Cardiac septum (tissue), 1 donor: ENCODE results near the gene RAB24. TPM values are rescaled to one million over a fixed set of nuclear protein-coding genes. Genes with fewer than 3 reads are reported as not detected.
"Not testable (repeated sequence)": the region's sequence is repeated elsewhere in the genome, so short reads cannot be mapped to it uniquely, and the experiment has no call there.

Experiments used
- DNase-seq: peaks from one replicate; pipeline ENCODE4 v3.0.0-alpha.2; 2020; ENCODE audit warnings: low spot score
- intact Hi-C: fragments of 100-400 bp; cut with DNase I; formaldehyde crosslinking; loops from one replicate; pipeline ENCODE4 v1.14.0; 2022
- long read RNA-seq: library from polyadenylated mRNA; unstranded; transcript quantifications from one replicate; pipeline ENCODE4 v2.0.0, GENCODE V29; 2021
- total RNA-seq: library from RNA; stranded (reverse); fragmentation: NEBNext Ultra II Directional; extraction: Animal tissue kit (Norgen Biotek cat#: 25700); gene quantifications from one replicate; pipeline ENCODE4 v1.2.1, GENCODE V29; 2021
- donor health status: DM: no; HTN: no; CAD: no.

Gene RAB24
- 19.0 TPM for total RNA-seq
- long read RNA-seq, transcript RAB24-201 (8 exons, 1,311 nt): major isoform, 14 of 26 reads
- long read RNA-seq, partial matches to known transcripts: 1 of 26 reads
- long read RNA-seq, other reads (novel, unspliced or antisense): 4 of 26 reads

DNA sequence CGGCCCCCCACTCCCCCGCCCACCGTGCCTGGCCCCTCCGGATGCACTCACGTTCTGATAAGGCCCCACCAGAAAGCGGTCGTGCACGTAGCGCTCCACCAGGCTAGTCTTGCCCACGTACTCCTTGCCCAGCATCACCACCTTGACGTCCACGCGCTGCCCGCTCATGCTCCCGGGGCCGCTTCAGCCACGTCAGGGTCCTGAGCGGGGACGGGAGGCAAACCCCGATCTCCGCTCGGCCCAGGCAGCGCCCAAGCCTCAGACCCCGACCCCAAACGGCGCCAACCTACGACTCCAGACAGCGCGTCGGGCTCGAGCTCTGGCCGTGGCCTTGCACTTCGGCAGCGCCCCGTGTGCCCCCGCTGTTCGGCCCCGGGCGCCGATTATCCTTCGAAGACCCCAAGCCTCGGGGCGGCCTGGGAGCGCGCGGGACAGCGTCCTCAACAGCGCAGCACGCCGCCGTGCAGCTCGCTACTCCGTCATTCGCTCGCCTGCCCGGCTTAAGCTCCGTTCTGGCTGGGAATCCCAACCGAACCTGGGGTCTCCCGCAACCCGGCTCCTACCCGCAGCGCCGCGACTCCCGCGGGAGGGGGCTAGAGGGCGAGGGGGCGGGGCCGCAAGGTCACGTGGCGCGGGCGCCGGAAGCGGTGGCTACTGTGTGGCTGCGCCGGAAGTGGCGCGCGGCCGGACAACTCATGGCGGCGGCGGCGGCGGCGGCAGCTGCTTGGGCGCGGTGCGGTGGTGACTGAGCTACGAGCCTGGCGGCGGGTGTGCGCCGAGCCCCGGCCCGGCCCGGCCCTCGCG lies at the start of gene RAB24, which contains the start of gene PRELID1:
TSS of gene RAB24 (minus strand) at position 599 of the 804 bp plus-strand sequence. CDS start at position 168, 431 bp downstream.
TSS of gene PRELID1 (plus strand) at position 679 of the 804 bp plus-strand sequence. CDS start 187 bp downstream, outside the sequence.
- intact Hi-C loops: loop anchor here (5.0 kb wide), 2 partner anchors 171 to 191 kb away; partner anchors contain the start of gene NSD1
- DNase-seq: peak; percentile 95

DNA sequence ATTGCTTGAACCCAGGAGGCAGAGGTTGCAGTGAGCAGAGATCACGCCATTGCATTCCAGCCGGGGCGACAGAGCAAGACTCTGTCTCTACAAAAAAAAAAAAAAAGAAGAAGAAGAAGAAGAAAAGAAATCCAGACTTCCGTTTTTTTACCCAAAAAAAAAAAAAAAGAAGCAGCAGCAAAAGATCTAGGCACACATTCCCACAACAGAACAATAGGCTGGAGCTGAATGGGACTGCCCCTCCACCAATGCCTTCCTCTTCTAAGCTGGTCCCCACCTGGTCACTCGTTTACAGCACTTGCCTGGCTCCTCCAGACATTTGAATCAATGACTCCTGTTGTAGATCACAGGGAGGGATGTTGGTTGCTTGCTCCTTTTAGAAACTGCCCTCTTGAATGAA lies 49.6 kb upstream of the RAB24 start:
- intact Hi-C loops: no loop called here
- DNase-seq: no peak

- intact Hi-C loops: no loop called here
- DNase-seq: peak; percentile 97
These were observed 48.1 kb upstream of the RAB24 start, which contains the start of gene LMAN2 for GRCh38 chr5:177351392-177352329. TSS of gene LMAN2 (minus strand) at chr5:177351668. CDS start at chr5:177351647, 21 bp downstream.

GRCh38 chr5:177350776-177351391 lies 47.4 kb upstream of the RAB24 start:
- no peak for DNase-seq
- intact Hi-C loops: no loop called here

GRCh38 chr5:177349762-177350161 lies 46.2 kb upstream of the RAB24 start:
- DNase-seq: peak; percentile 41
- intact Hi-C loops: no loop called here

GRCh38 chr5:177349362-177349647 lies 45.8 kb upstream of the RAB24 start:
- DNase-seq: no peak
- intact Hi-C loops: no loop called here

- DNase-seq: no peak
- intact Hi-C loops: no loop called here
These were observed 44.2 kb upstream of the RAB24 start for GRCh38 chr5:177347699-177348098.

- intact Hi-C loops: no loop called here
- no peak for DNase-seq
These were observed 43.3 kb upstream of the RAB24 start for GRCh38 chr5:177346820-177347219.

DNA sequence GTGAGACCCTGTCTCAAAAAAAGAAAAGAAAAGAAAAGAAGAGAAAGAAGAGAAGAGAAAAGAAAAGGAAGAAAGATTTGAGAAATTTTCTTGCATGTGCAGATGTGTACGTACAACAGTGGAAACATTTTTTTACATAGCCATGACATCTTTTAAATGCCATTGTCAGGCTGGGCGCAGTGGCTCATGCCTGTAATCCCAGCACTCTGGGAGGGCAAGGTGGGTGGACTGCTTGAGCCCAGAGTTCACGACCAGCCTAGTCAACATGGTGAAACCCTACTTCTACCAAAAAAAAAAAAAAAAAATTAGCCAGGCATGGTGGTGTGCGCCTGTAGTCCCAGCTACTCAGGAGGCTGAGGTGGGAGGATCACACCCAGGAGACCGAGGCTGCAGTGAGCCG lies 41.4 kb upstream of the RAB24 start:
- DNase-seq: no peak
- intact Hi-C loops: no loop called here

DNA sequence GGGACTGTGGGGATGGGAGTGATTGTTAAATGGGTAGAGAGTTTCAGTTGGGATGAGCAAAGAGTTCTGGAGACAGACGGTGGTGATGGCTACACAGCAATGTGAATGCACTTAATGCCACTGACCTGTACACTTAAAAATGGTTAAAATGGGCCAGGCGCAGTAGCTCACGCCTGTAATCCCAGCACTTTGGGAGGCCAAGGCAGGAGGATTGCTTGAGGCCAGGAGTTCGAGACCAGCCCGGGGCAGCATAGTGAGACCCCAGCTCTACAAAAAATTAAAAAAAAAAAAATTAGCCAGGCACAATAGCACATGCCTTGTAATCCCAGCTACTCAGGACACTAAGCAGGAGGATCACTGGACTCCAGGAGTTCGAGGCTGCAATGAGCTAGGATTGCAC lies 40.3 kb upstream of the RAB24 start:
- intact Hi-C loops: no loop called here
- no peak for DNase-seq

DNA sequence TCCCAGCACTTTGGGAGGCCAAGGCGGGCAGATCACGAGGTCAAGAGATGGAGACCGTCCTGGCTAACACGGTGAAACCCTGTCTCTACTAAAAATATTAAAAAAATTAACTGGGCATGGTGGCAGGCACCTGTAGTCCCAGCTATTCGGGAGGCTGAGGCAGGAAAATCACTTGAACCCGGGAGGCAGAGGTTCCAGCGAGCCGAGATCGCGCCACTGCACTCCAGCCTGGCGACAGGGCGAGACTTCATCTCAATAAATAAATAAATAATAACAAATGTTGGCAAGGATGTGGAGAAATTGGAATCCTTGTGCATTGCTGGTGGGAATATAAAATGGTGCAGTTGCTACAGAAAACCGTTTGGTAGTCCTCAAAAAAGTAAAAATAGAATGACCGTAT lies 39.5 kb upstream of the RAB24 start:
- DNase-seq, intact Hi-C loops: not testable (repeated sequence)

- intact Hi-C loops: no loop called here
- peak; percentile 79 for DNase-seq
These were observed 35.7 kb upstream of the RAB24 start for GRCh38 chr5:177339107-177339638.

GRCh38 chr5:177338251-177339106 lies 35.0 kb upstream of the RAB24 start:
- peak; percentile 67 for DNase-seq
- intact Hi-C loops: no loop called here

- intact Hi-C loops: no loop called here
- peak; percentile 69 for DNase-seq
These were observed 33.3 kb upstream of the RAB24 start for GRCh38 chr5:177336603-177337494.

DNA sequence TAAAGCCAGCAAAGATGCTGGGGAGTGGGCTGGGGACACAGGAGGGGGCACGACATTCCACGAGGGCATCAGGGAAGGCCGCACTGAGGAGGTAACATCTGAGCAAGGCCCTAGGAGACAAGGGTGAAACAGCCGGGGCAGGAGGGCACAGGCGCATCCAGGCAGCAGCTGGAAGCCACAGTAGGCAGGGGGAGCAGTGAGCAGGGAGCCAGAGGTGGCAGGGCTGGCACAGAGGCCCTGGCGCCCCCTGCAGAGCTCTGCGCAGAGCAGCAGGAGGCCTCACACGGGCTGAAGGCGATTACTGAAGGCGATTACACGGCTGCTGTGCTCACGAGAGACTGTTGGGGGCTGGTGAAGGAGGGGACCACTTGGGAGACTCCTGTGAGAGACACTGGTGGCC lies 32.6 kb upstream of the RAB24 start:
- DNase-seq: peak; percentile 69
- intact Hi-C loops: no loop called here

DNA sequence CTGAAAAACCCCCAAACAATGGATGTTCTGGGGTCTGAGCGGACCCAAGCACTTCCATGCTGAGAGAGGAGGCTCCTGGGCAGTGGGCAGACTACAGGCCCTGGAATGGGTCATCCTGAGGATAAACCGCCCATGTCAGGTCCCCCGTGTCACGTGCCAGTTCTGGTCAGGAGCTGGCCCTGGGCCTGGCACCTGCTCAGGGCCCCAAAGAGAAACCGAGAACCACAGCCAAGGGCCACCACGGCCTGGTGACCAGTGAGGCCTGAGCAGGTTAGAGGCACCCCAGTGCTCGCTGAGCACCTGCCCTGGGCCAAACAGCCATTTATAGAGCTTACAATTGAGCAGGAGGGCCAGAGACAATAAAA lies 32.2 kb upstream of the RAB24 start:
- intact Hi-C loops: no loop called here
- DNase-seq: peak; percentile 71

- intact Hi-C loops: no loop called here
- DNase-seq: peak; percentile 76
These were observed 31.5 kb upstream of the RAB24 start for GRCh38 chr5:177334781-177335700.
